ENCODE results near the gene COPA.

GRCh38 chr1:160309185-160309557 lies 33.9 kb downstream of the COPA start:
- TF ChIP-seq POLR2A (IDR thresholded peaks at IDR 0.05; ENCODE audit: low read depth, low read length): no peak
- TF ChIP-seq TAF1 (IDR thresholded peaks at IDR 0.05; ENCODE audit: low read depth, low read length): no peak
